Skeletal muscle tissue (tissue), 4 donors: ENCODE results near the gene HRK. TPM values are rescaled to one million over a fixed set of nuclear protein-coding genes. Genes with fewer than 3 reads are reported as not detected.
"Not testable (repeated sequence)": the region's sequence is repeated elsewhere in the genome, so short reads cannot be mapped to it uniquely, and the experiment has no call there.

Experiments used
- H3K27ac ChIP-seq: one replicate; pipeline ENCODE4 v1.7.0; 2013; ENCODE audit warnings: mild to moderate bottlenecking, low read depth, low read length, inconsistent platforms
- H3K27me3 ChIP-seq, 3 donors: one replicate each; pipeline ENCODE4 v1.7.0; 2013; ENCODE audit warnings: low read length in 3 of 3; ENCODE audit not compliant: control insufficient read depth in 3 of 3, insufficient read depth in 3 of 3
- H3K36me3 ChIP-seq, 3 donors: one replicate each; pipeline ENCODE4 v1.7.0; 2013; ENCODE audit warnings: low read length in 3 of 3; ENCODE audit not compliant: control insufficient read depth in 3 of 3, insufficient read depth in 3 of 3
- H3K4me1 ChIP-seq, 3 donors: one replicate each; pipeline ENCODE4 v1.7.0; 2013; ENCODE audit warnings: low read length in 3 of 3, mild to moderate bottlenecking in 3 of 3; ENCODE audit not compliant: control insufficient read depth in 3 of 3, insufficient read depth in 3 of 3
- H3K4me3 ChIP-seq, 3 donors: one replicate each; pipeline ENCODE4 v1.7.0; 2013; ENCODE audit warnings: low read length in 3 of 3
- H3K9ac ChIP-seq, 3 donors: one replicate each; pipeline ENCODE4 v1.7.0; 2013; ENCODE audit warnings: low read length in 3 of 3, mild to moderate bottlenecking in 3 of 3, moderate library complexity in 2 of 3, low read depth in 1 of 3
- H3K9me3 ChIP-seq, 3 donors: one replicate each; pipeline ENCODE4 v1.7.0; 2013; ENCODE audit warnings: low read length in 3 of 3; ENCODE audit not compliant: control insufficient read depth in 3 of 3
- total RNA-seq: library from RNA; depleted of rRNA; stranded (reverse); fragments of >200 nt; gene quantifications from one replicate; pipeline ENCODE4 v1.2.3, GENCODE V29; 2014
- donor health status: Osteomylitis.

HRK gene
- total RNA-seq, 1 donor from 2014 or later = 0.52 TPM

GRCh38 chr12:116835484-116835883, 45.8 kb downstream of the HRK start:
- H3K9ac ChIP-seq = no peak overlapping the region
- H3K27ac ChIP-seq = no peak overlapping the region
- no peaks in the 10 kb centered on the region for H3K36me3 ChIP-seq
- H3K4me3 ChIP-seq = no peak overlapping the region
- no peaks in the 10 kb centered on the region for H3K9me3 ChIP-seq
- H3K27me3 ChIP-seq = no peaks in the 10 kb centered on the region
- H3K4me1 ChIP-seq = no peaks in the 10 kb centered on the region

- Histone ChIP-seq H3K36me3 (no peaks in the 10 kb centered on the region), H3K9me3 (no peaks in the 10 kb centered on the region), H3K9ac (no peak overlapping the region), H3K27me3 (no peaks in the 10 kb centered on the region), H3K4me3 (no peak overlapping the region), H3K27ac (no peak overlapping the region), H3K4me1 (no peaks in the 10 kb centered on the region)
These were observed 47.8 kb downstream of the HRK start for GRCh38 chr12:116833474-116833873.

GRCh38 chr12:116832353-116832752, 48.9 kb downstream of the HRK start:
- no peaks in the 10 kb centered on the region for H3K27me3 ChIP-seq
- H3K9ac ChIP-seq = no peak overlapping the region
- no peak overlapping the region for H3K27ac ChIP-seq
- H3K4me3 ChIP-seq = no peak overlapping the region
- no peaks in the 10 kb centered on the region for H3K36me3 ChIP-seq
- H3K9me3 ChIP-seq = no peaks in the 10 kb centered on the region
- no peaks in the 10 kb centered on the region for H3K4me1 ChIP-seq

GRCh38 chr12:116827432-116827831, 53.8 kb downstream of the HRK start:
- no peak overlapping the region for H3K4me3 ChIP-seq
- H3K4me1 ChIP-seq = no peaks in the 10 kb centered on the region
- H3K9ac ChIP-seq = no peak overlapping the region
- H3K27ac ChIP-seq = no peak overlapping the region
- H3K36me3 ChIP-seq = no peaks in the 10 kb centered on the region
- H3K9me3 ChIP-seq = peaks cover 0 to 2% (median 0%) of the 10 kb centered on the region in 3 donors
- H3K27me3 ChIP-seq = no peaks in the 10 kb centered on the region

- Histone ChIP-seq H3K27ac (no peak overlapping the region), H3K36me3 (no peaks in the 10 kb centered on the region), H3K9me3 (peaks cover 0 to 2% (median 0%) of the 10 kb centered on the region in 3 donors), H3K4me3 (no peak overlapping the region), H3K9ac (no peak overlapping the region), H3K27me3 (no peaks in the 10 kb centered on the region), H3K4me1 (peaks cover 10 to 12% (median 11%) of the 10 kb centered on the region in 3 donors)
These were observed 60.0 kb downstream of the HRK start for GRCh38 chr12:116821291-116821690.

- H3K27me3 ChIP-seq = no peaks in the 10 kb centered on the region
- H3K27ac ChIP-seq = no peak overlapping the region
- no peaks in the 10 kb centered on the region for H3K36me3 ChIP-seq
- no peak overlapping the region for H3K9ac ChIP-seq
- H3K4me1 ChIP-seq = peaks cover 10 to 12% (median 11%) of the 10 kb centered on the region in 3 donors
- no peak overlapping the region for H3K4me3 ChIP-seq
- peaks cover 0 to 2% (median 0%) of the 10 kb centered on the region in 3 donors for H3K9me3 ChIP-seq
These were observed 61.1 kb downstream of the HRK start for GRCh38 chr12:116820064-116820656.

- no peaks in the 10 kb centered on the region for H3K9me3 ChIP-seq
- no peaks in the 10 kb centered on the region for H3K27me3 ChIP-seq
- H3K36me3 ChIP-seq = no peaks in the 10 kb centered on the region
- peaks cover 10 to 12% (median 11%) of the 10 kb centered on the region in 3 donors for H3K4me1 ChIP-seq
- H3K9ac ChIP-seq = peak overlapping the region; percentile 96 to 100 (median 100)
- H3K4me3 ChIP-seq = peak overlapping the region; percentile 89 to 99 (median 98)
- peak overlapping the region; percentile 88 for H3K27ac ChIP-seq
These were observed 62.1 kb downstream of the HRK start for GRCh38 chr12:116818948-116819832.

- Histone ChIP-seq H3K4me1 (peaks cover 10 to 12% (median 11%) of the 10 kb centered on the region in 3 donors), H3K9me3 (no peaks in the 10 kb centered on the region), H3K27me3 (no peaks in the 10 kb centered on the region), H3K9ac (peak overlapping the region; percentile 96 to 100 (median 100)), H3K27ac (peak overlapping the region; percentile 88), H3K4me3 (peak overlapping the region; percentile 89 to 99 (median 98)), H3K36me3 (no peaks in the 10 kb centered on the region)
These were observed 62.8 kb downstream of the HRK start for GRCh38 chr12:116818341-116818856.

- not testable (repeated sequence) for H3K4me3 ChIP-seq, H3K27me3 ChIP-seq, H3K9me3 ChIP-seq, H3K36me3 ChIP-seq, H3K9ac ChIP-seq, H3K27ac ChIP-seq
- H3K4me1 ChIP-seq = peaks cover 10 to 12% (median 11%) of the 10 kb centered on the region in 3 donors
These were observed 66.5 kb downstream of the HRK start for GRCh38 chr12:116814766-116815165.
